ENCODE data around the gene BPGM. TPM values are rescaled to one million over a fixed set of nuclear protein-coding genes. Genes with fewer than 3 reads are reported as not detected.

The BPGM gene
- total and polyA plus RNA-seq, 9 of the 15 experiments (the other 6 are each of a cell fraction or from before 2014, with no cell fraction given), result 14.1 to 46.1 (median 21.2) TPM

DNA sequence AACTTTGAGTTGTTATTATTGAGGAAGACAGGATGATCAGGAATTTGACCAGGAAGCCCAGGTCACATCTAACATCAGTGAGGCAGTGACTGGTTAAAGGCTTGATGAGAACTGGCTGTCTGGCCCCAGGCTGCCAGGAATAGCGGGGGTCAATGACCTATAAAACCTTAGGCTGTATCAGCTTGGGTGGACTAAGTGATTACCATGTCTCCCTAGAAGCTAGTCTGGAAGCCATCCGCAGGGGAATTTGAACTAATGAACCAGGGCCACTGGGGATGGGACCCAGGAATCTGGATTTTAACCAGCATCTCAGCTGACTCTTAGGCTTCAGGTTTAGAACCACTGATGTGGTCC is 56.6 kb downstream of the BPGM start (continued):
- TF ChIP-seq, protein P1, sequence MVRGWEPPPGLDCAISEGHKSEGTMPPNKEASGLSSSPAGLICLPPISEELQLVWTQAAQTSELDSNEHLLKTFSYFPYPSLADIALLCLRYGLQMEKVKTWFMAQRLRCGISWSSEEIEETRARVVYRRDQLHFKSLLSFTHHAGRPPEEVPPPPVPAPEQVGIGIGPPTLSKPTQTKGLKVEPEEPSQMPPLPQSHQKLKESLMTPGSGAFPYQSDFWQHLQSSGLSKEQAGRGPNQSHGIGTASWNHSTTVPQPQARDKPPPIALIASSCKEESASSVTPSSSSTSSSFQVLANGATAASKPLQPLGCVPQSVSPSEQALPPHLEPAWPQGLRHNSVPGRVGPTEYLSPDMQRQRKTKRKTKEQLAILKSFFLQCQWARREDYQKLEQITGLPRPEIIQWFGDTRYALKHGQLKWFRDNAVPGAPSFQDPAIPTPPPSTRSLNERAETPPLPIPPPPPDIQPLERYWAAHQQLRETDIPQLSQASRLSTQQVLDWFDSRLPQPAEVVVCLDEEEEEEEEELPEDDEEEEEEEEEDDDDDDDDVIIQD (CRISPR knock-in tag; IDR thresholded peaks at IDR 0.05), result no peak
- TF ChIP-seq ZNF146 (CRISPR knock-in tag; IDR thresholded peaks at IDR 0.05; ENCODE audit: unreplicated experiment) (no peak), ZNF584 (CRISPR knock-in tag; IDR thresholded peaks at IDR 0.05; ENCODE audit: low read depth) (no peak), CHD7 (IDR thresholded peaks at IDR 0.05; ENCODE audit: low read depth, low read length) (no peak), NCOR1 (IDR thresholded peaks at IDR 0.05) (no peak), CHD4 (IDR thresholded peaks at IDR 0.05; ENCODE audit: insufficient read depth, insufficient replicate concordance, low read depth, low read length, poor library complexity, severe bottlenecking) (no peak), NBN (IDR thresholded peaks at IDR 0.05; ENCODE audit: low read depth) (no peak), HLTF (IDR thresholded peaks at IDR 0.05) (no peak), HDAC2 (IDR thresholded peaks at IDR 0.05) (no peak), PHB (CRISPR knock-in tag; IDR thresholded peaks at IDR 0.05) (no peak), HNRNPK (IDR thresholded peaks at IDR 0.05; ENCODE audit: low read depth, low read length, poor library complexity, severe bottlenecking) (no peak)
- TF ChIP-seq, protein P2, sequence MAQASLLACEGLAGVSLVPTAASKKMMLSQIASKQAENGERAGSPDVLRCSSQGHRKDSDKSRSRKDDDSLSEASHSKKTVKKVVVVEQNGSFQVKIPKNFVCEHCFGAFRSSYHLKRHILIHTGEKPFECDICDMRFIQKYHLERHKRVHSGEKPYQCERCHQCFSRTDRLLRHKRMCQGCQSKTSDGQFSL (CRISPR knock-in tag; IDR thresholded peaks at IDR 0.05), result no peak
- TF ChIP-seq, protein P2 (tag; IDR thresholded peaks at IDR 0.05), result no peak

All from K562 (cell line).